Measurements from ENCODE around the gene FOXS1. TPM values are rescaled to one million over a fixed set of nuclear protein-coding genes. Genes with fewer than 3 reads are reported as not detected.
A peak's percentile ranks its signal among the peaks of the same experiment; 100 is the strongest.

FOXS1 gene
- total RNA-seq, 2 donors from 2014 or later = 1.6 to 3.1 TPM

DNA sequence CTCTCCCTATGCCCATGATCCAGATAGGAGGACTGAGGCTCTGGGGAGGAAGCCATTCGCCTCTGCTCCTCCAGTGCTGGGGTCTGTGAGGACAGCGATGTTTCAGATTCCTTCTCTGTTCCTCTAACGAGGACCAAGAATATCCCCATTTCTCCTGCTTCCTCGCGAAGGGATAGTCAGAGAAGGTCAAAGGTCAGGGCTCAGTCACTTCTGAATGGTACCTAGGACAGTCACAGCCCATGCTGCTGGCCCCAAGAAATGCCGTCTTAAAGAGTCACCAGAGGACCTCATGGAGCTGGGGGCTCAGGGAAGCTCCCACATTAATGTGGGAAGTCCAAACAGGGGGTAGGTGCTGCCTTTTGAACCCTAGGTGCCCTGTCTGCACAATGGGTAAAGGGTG, 2.1 kb downstream of the FOXS1 start:
- ATAC-seq (no peak), DNase-seq (no peak)
- intact Hi-C loops (cut with DNase I) = no loop called here

DNA sequence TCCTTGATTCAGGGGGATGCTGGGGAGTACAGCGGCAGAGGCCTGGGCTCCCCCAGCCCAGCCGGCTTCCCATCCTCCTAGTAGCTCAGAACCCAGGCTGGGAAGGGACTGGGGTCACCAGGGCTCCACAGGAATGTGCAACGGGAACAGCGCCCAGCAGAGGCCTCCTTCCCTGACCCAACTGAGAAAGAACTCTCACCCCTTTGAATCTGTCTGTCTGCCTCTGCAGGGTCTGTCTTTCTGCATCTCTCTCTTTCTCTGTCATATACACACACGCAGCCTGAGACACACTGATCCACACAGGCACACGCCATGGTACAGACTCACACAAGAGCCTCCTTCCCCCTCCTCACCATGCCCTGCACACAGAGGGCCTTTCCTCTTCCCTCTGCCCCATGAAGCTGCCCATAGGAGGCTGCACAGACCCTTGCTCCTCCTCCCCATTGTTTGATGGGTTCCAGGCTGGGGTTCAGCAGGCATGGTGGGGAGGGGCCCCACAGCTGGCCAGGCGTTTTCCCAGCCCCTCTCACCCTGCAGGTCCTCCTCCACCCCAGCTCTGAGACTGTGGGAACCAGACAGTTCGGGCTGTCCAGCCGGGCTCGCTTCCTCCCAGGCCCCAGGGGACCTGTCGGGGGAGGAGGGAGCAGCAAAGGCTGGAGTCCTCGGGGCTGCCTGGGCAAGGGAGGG, 2.8 kb downstream of the FOXS1 start:
- intact Hi-C loops (cut with DNase I) = no loop called here
- ATAC-seq (peak; percentile 64), DNase-seq (peak; percentile 73)

DNA sequence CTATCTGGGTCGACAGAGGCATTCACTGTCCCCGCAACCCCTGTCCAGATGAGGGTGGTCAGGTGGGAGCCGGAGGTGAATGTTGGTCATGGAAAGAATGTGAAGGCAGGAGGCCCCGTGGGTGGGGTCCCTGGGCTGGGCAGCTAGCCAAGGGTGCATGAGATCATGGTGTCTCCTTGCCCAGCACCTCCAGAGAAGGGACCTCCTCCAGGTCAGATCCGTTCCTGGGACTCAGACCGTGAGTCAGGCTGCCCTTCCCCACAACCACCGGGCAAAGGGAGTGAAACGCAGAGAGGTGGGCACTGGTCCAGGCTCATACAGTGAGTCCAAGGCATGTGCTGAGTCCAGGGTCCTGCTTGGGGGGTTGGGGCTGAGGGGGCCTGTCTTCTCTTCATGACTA, 3.5 kb downstream of the FOXS1 start:
- intact Hi-C loops (cut with DNase I) = no loop called here
- peak; percentile 72 for DNase-seq
- ATAC-seq = peak in 1 of 2 donors; percentile 50

DNA sequence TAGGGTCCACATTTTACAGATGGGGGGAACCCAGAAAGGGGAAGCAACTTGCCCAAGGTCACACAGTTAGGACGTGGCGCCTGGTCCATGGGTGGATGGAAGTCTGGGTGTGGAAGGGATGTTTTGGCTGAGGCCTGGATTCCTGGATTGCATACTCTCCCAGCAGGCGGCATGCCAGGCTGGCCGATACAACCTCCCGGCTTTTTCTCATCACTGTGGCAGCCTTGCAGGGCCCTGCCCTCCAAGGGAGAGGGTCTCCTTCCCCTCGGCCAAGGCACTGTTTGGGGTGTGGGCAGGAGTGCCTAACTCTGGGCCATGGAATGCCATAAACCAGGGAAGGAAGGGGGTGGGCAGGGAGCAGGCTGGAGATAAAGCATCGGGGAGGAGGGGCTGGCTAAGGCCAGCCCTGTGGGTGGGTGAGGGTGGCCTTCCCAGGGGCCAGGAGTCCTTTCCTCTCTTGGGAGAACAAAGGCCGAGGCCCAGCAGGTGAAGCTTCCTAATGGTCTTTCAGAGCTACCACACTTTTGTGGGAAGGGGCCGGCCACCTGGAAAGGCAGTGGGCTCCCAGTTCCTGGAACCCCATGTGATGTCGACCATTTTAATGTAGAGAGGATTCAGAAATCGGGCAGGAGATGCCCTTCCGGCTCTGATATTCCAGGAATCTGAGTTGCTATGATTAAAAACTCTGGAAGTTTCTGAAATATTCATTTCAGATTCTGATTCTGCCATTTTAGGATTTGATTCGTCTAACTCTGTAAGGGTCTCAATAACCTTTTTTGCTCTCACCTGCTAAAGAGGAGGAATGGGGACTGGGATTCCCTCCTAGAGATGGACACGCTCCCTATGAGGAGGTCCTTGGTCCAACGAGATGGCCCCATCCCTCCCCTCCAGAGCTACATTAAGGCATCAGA, 4.2 kb downstream of the FOXS1 start:
- DNase-seq (no peak), ATAC-seq (no peak)
- intact Hi-C loops (cut with DNase I) = no loop called here

DNA sequence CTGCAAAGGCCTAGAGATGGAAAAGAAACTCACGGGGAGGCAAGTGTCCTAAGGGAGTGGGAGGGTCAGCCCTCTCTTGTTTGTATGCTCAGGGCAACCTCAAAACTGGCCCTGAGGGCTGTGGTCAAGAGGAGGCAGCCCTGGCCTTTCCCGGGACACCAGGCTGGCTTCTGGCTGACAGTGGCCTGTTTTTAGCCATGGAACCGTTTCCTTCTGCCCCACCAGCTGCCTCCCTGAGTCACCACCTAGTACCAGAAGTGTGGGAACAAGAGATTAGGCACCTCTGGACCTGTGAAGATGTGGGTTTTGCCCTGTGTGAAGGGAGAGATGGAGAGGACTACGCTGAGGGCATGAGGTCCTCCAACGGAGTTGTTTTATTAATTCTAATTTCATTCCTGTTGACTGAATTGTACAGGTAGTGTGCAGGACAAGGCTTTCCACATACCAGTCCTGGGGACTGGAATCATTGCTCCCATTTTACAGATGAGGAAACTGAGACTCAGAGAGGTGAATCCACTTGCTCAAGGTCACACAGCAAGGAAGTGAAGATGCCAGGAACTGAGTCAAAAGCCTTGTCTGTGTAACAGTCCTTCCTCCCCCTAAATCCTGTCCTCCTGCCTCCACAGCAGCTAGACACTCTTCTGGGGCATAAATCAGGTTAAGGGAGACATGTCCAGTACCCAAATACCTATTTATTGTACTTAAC, 5.5 kb downstream of the FOXS1 start:
- no peak for DNase-seq
- ATAC-seq = no peak
- intact Hi-C loops (cut with DNase I) = loop anchor here in 1 of 2 donors (10.0 kb wide), 1 partner anchor 175 kb away; no protein-coding TSS in a partner anchor

DNA sequence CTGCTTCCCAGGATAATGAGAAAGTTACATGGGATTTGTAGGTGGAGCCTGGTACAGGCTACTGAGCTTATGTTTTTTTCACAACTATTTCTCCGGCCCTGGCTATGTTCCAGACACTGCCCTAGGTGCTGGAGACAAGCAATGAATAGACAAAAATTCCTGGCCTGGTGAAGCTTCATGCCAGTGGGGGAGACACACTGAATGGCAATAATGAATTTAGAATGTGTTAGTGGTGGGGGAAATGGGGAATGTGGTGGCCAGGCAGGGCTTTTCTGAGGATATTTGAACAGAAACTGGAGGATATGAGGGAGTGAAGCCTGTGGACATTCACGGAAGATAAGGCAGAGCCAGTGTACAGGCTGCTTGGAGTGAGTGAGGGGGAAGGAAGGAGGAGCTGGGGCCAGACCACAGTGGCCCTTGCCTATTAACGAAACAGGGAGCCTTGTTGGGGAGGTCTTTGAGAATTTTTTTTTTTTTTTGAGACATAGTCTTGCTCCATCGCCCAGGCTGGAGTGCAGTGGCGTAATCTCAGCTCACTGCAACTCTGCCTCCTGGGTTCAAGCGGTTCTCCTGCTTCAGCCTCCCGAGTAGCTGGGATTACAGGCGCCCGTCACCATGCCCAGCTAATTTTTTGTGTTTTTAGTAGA, 6.6 kb downstream of the FOXS1 start:
- DNase-seq = no peak
- intact Hi-C loops (cut with DNase I) = loop anchor here in 1 of 2 donors (10.0 kb wide), 1 partner anchor 174 kb away; no protein-coding TSS in a partner anchor
- ATAC-seq = no peak

DNA sequence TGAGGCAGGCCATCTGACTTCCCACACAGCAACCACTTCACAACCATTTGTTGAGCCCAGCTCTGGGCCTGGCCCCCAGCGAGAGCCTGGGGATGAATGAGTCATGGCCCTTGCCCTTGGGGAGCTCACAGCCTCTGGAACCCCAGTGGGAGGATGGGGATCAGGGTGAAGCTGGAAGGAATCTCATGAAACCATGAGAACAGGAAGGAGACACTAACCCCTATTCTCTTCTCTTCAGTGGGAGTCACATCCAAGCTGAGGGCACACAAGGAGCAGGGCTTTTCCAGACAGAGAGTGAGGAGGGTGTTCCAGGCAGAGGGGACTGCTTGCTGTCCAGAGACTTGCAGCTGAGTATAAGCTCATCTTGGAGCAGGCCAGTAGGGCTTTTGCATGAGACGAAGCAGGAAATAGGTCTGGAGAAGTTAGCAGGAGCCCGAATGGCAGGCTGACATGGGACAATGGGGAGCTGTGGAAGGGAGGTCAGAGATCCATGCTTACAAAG, 7.5 kb downstream of the FOXS1 start:
- intact Hi-C loops (cut with DNase I) = loop anchor here in 1 of 2 donors (10.0 kb wide), 1 partner anchor 173 kb away; no protein-coding TSS in a partner anchor
- DNase-seq (peak; percentile 27), ATAC-seq (peak in 1 of 2 donors; percentile 2)

DNA sequence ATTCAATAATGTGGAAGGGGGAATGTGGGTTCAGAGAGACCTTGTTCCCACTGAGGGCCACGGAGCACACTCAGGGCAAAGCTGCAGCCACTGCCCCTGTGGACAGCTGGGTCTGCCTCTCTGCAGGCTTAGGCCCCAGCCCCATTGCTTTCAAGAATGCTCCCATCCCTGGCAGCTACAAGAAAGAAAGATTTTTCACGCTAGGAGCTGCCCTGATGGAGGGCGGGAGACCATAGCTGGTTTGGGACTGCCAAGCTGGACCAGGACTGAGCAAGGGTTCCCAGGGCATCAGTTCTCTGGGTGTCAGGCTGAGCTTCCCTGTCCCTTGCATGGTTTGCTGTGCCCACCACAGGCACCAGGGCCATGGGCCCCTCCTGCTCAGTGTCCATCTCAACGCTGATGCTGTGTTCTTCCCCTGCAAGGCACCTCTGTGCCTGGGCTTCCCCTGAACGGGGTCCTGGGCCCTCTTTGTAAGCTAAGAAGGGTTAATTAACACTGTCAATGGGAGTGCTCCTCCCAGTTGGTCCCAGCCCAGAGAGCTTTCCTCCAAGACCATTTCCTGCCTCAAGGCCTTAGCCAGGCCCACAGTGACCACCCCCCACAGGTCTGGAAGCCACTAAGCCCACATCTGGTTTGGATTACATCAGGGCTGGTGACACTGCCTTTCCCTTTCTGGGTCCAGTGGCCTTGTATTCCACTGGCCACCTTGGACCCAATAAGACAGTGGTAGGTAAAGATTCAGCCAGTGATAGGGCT, 8.4 kb downstream of the FOXS1 start:
- DNase-seq = peak; percentile 20
- ATAC-seq = peak; percentile 8 to 14
- intact Hi-C loops (cut with DNase I) = loop anchor here in 1 of 2 donors (10.0 kb wide), 1 partner anchor 172 kb away; no protein-coding TSS in a partner anchor

DNA sequence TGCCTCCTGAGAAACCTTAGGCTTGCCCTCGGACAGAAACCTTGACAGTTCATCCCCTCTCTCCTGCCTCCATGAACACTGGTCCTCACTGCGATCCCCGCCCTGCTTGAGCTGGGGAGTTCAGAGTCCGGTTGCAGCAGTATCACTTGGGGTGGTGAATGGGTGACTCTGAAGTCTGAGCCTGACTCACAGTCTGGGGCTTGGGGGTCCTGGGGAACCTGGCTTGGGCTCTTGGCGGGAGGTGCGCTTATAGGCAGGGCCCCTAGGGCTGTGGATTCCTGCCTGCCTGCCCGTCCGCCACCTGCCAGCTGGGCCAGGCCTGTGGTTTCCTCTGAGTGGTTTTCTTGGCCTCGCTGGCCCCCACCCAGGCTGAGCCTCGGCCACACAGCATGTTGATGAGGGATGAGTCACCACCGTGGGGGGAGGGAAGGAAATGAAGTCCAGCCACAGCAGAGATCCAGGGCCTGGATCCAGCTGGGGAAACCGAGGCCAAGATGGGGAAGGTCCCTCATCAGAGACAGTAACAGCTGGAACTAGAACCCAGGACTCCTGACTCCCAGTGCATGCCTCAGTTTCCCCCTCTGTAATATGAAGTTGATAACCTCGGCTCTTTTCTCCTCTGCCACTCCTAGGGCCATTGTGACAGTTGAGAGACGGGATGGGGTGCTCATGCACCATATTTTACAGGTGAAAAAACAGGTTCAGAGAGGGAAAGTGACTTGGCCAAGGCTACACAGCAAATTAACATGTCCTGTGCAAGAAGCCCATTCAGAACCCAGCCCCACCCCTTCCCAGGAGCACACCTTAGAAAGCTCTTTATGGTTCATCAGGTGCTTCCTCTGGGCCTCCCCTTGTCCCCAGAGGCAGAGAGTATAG, 9.2 kb downstream of the FOXS1 start:
- peak; percentile 92 for DNase-seq
- intact Hi-C loops (cut with DNase I) = loop anchor here in 1 of 2 donors (10.0 kb wide), 1 partner anchor 171 kb away; no protein-coding TSS in a partner anchor
- ATAC-seq = peak; percentile 82 to 84

DNA sequence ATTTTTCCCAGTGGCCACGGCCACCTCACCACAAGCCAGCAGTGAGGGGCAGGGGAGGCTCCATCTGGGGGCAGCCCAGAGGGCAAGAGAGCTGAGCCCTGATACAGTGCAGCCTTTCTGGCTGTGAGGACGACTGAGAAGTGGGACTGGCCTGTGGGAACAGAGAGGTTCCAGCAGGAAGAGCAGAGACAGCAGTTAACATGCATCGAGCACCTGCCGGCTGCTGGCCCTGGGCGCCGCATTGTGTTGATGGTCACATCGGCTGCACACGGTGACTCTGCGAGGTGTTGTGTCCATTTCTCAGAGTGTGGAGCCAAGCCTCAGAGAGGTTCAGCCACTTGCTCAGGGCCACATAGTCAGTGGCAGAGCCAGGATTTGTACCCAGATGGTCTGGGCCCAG, 9.8 kb downstream of the FOXS1 start:
- intact Hi-C loops (cut with DNase I) = loop anchor here in 1 of 2 donors (10.0 kb wide), 1 partner anchor 171 kb away; no protein-coding TSS in a partner anchor

DNA sequence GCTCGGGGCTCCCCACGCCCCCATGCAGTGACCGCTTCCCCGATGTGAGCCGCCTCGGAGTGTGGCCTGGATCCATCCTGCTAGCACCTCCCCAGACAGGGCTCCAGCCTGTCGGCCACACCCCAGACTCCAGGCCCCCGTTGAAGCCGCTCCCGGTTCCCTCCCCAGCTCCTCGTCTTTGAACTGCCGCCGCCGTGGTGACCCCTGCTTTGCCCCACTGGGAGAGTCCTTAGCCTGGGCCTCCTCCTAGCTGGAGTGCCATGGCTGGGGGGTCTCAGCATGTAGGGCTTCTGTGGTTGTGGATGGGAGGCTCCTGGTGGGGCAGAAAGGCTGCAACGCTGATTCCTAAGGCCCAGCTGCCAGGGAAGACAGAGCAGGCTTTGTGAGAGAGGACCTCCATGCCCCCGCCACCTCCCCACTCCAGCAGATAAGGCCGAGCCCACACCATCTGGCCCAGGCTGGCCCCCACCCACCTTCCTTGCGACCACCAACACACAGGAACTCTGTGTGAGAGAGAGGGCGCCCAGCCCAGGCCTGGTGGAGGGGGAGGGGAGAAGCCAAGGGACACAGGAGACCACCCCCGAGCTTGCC, 11.4 kb downstream of the FOXS1 start:
- ATAC-seq = peak in 1 of 2 donors; percentile 15
- intact Hi-C loops (cut with DNase I) = loop anchor here in 1 of 2 donors (10.0 kb wide), 1 partner anchor 169 kb away; no protein-coding TSS in a partner anchor

More for the DNA sequence above, 9.8 kb downstream of the FOXS1 start:
- no peak for DNase-seq
- ATAC-seq = no peak

DNA sequence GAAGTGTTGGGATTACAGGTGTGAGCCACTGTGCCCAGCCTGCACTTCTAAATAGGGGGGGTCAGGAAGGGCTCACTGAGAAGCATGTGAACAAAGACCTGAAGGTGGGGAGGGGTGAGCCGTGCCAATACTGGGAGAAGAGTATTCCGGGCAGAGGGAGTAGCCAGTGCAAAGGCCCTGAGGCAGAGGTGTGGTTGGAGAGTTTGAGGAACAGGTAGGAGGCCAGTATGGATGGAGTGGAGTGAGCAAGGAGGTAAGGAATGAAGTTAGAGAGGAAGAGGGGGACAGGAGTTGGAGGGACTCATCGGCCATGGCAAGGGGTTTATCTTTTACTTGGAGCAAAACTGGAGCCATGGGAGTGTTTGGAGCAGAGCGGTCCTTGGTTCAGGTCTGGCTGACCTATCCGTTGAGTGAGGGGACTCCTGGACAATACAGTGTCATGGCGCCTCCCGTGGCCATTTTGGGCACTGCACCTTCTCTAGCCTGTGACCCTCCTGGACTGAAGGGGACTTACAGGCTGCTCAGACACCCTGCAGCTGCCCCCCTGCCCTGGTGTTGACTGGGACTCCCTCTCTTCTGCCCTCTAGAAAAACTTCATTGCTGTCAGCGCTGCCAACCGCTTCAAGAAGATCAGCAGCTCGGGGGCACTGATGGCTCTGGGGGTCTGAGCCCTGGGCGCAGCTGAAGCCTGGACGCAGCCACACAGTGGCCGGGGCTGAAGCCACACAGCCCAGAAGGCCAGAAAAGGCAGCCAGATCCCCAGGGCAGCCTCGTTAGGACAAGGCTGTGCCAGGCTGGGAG, 12.1 kb downstream of the FOXS1 start:
- intact Hi-C loops (cut with DNase I) = loop anchor here in 1 of 2 donors (10.0 kb wide), 1 partner anchor 169 kb away; no protein-coding TSS in a partner anchor
- DNase-seq = peak; percentile 68
- peak; percentile 13 to 29 for ATAC-seq

More for the DNA sequence above, 11.4 kb downstream of the FOXS1 start:
- DNase-seq = no peak

DNA sequence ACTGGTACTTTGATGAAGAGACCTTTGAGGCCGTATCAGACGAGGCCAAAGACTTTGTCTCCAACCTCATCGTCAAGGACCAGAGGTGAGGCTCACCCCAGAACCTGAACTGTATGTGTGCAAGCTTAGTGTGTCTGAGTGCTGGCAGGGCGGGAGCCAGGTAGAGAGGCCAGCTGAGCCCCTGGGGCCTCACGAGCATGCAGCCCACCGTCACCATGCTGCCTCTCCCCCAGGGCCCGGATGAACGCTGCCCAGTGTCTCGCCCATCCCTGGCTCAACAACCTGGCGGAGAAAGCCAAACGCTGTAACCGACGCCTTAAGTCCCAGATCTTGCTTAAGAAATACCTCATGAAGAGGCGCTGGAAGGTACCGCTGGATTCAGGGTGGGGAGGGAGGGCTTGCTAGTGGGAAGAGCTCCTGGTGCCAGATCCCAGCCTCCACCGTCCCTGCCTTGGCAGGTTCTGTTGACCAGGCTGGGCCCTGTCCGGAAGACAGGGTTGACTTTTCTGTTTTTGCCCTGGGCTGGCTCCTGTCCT, 13.6 kb downstream of the FOXS1 start:
- DNase-seq = no peak

DNA sequence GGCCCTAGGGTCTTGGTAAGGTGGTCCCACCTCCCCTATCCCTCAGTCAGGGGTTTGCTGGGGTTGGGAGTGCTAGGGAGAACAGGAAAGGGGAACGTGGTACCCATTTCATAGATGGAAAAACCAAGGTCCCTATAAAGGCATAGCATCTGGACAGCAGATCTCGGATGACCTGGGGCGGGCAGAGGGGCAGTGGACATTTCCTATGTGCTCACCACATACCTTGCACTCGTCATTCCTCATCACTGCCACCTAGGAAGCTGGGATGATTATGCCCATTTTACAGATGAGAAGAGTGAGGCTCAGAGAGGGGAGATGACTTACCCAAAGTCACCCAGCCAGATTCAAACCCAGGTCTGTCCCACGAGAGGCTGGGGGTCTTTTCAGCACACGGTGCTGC, 14.2 kb downstream of the FOXS1 start:
- intact Hi-C loops (cut with DNase I) = loop anchor here in 1 of 2 donors (10.0 kb wide), 1 partner anchor 166 kb away; no protein-coding TSS in a partner anchor

More for the DNA sequence above, 13.6 kb downstream of the FOXS1 start:
- ATAC-seq = no peak
- intact Hi-C loops (cut with DNase I) = loop anchor here in 1 of 2 donors (10.0 kb wide), 1 partner anchor 167 kb away; no protein-coding TSS in a partner anchor

More for the DNA sequence above, 14.2 kb downstream of the FOXS1 start:
- DNase-seq (no peak), ATAC-seq (no peak)
